ENCODE measurements around the gene FYCO1.

DNA sequence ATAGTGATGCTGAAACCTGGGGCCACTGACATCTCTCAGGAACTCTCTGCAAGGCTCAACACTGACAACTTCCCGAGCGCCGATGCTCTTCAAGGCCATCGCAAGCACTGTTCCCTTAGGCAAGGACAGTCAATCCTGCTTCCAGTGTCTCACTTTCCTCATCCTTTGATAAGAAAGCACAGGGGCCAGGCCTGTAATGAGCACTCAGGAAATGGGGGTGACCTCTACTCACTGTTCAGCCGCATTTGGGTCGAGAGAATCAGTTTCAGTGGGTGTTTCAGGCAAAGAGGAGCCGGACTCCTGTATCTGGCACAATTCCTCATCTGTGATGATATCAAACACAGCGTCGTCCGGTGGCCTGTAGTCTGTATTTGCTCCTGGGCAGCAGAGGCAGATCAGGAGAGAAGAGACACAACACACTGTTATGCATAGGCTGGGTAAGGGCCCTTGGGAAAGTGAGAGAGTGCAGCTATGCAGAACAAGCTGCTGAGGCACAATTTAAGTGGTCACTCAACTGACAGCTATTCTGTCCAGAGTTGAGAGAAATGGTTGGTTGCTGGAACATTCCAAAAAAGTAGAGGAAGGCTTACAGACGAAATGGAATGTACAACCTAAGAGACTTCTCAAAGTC lies 40.5 kb downstream of the FYCO1 start:
- TF ChIP-seq POLR2AphosphoS5 (IDR thresholded peaks at IDR 0.05; ENCODE audit: low read depth, low read length) (no peak), TAF1 (IDR thresholded peaks at IDR 0.05; ENCODE audit: low read depth, low read length) (no peak), POLR2A (IDR thresholded peaks at IDR 0.05; ENCODE audit: low read depth, low read length) (no peak), POU2F2 (IDR thresholded peaks at IDR 0.05; ENCODE audit: low read depth, low read length) (no peak)
